Stomach smooth muscle (tissue), 2 donors: ENCODE measurements around the gene PARD3B.

Experiments
- H3K27ac ChIP-seq: one replicate; pipeline ENCODE4 v1.7.0; 2013; ENCODE audit warnings: mild to moderate bottlenecking, low read length, inconsistent platforms
- H3K27me3 ChIP-seq, 2 donors: one replicate each; pipeline ENCODE4 v1.7.0; 2013; ENCODE audit warnings: low read length in 2 of 2; ENCODE audit not compliant: insufficient read depth in 2 of 2, control insufficient read depth in 1 of 2
- H3K36me3 ChIP-seq, 2 donors: one replicate each; pipeline ENCODE4 v1.7.0; 2013; ENCODE audit warnings: low read length in 2 of 2; ENCODE audit not compliant: control insufficient read depth in 2 of 2, insufficient read depth in 2 of 2
- H3K4me1 ChIP-seq: one replicate; pipeline ENCODE4 v1.7.0; 2013; ENCODE audit warnings: low read length; ENCODE audit not compliant: control insufficient read depth, insufficient read depth
- H3K4me3 ChIP-seq, 2 donors: one replicate each; pipeline ENCODE4 v1.7.0; 2013; ENCODE audit warnings: low read length in 2 of 2
- H3K9ac ChIP-seq, 2 donors: one replicate each; pipeline ENCODE4 v1.7.0; 2013; ENCODE audit warnings: low read length in 2 of 2, mild to moderate bottlenecking in 1 of 2
- H3K9me3 ChIP-seq, 2 donors: one replicate each; pipeline ENCODE4 v1.7.0; 2013; ENCODE audit warnings: low read length in 2 of 2; ENCODE audit not compliant: control insufficient read depth in 2 of 2
- donor health status: healthy.
- donor health status: Pancreatic carcinoma.

PARD3B gene

GRCh38 chr2:205180730-205181129 is 635.5 kb downstream of the PARD3B start:
- no peak overlapping the region for H3K4me3 ChIP-seq
- no peak overlapping the region for H3K9ac ChIP-seq

GRCh38 chr2:205187731-205188130 is 642.5 kb downstream of the PARD3B start:
- Histone ChIP-seq H3K9ac (no peak overlapping the region), H3K27ac (no peak overlapping the region), H3K36me3 (peaks cover 0 to 3% of the 10 kb centered on the region in 2 donors), H3K27me3 (no peaks in the 10 kb centered on the region), H3K9me3 (no peaks in the 10 kb centered on the region), H3K4me3 (no peak overlapping the region), H3K4me1 (no peaks in the 10 kb centered on the region)

More at GRCh38 chr2:205180730-205181129, 635.5 kb downstream of the PARD3B start:
- Histone ChIP-seq H3K27me3 (no peaks in the 10 kb centered on the region), H3K4me1 (no peaks in the 10 kb centered on the region), H3K27ac (no peak overlapping the region), H3K9me3 (no peaks in the 10 kb centered on the region), H3K36me3 (no peaks in the 10 kb centered on the region)

- Histone ChIP-seq H3K27me3 (no peaks in the 10 kb centered on the region), H3K4me1 (no peaks in the 10 kb centered on the region), H3K27ac (no peak overlapping the region), H3K4me3 (no peak overlapping the region), H3K36me3 (peaks cover under 1 to 8% of the 10 kb centered on the region in 2 donors), H3K9ac (no peak overlapping the region), H3K9me3 (no peaks in the 10 kb centered on the region)
These were observed 643.2 kb downstream of the PARD3B start for GRCh38 chr2:205188239-205189138.

GRCh38 chr2:205189301-205189700 is 644.0 kb downstream of the PARD3B start:
- Histone ChIP-seq H3K9me3 (no peaks in the 10 kb centered on the region), H3K4me1 (no peaks in the 10 kb centered on the region), H3K4me3 (no peak overlapping the region), H3K9ac (no peak overlapping the region), H3K27ac (no peak overlapping the region), H3K27me3 (no peaks in the 10 kb centered on the region), H3K36me3 (peaks cover 4 to 8% of the 10 kb centered on the region in 2 donors)

- Histone ChIP-seq H3K4me1 (no peaks in the 10 kb centered on the region), H3K27me3 (no peaks in the 10 kb centered on the region), H3K36me3 (peaks cover 4 to 8% of the 10 kb centered on the region in 2 donors), H3K27ac (no peak overlapping the region), H3K9ac (no peak overlapping the region), H3K4me3 (no peak overlapping the region), H3K9me3 (no peaks in the 10 kb centered on the region)
These were observed 645.3 kb downstream of the PARD3B start for GRCh38 chr2:205190528-205190927.

GRCh38 chr2:205193125-205193835 is 648.0 kb downstream of the PARD3B start:
- Histone ChIP-seq H3K27ac (no peak overlapping the region), H3K36me3 (peaks cover 4 to 8% of the 10 kb centered on the region in 2 donors), H3K4me1 (peaks cover 4% of the 10 kb centered on the region)

GRCh38 chr2:205193836-205194228 is 648.6 kb downstream of the PARD3B start:
- Histone ChIP-seq H3K27ac (no peak overlapping the region), H3K4me3 (no peak overlapping the region), H3K9ac (no peak overlapping the region), H3K36me3 (peaks cover 4 to 8% of the 10 kb centered on the region in 2 donors), H3K4me1 (peaks cover 4% of the 10 kb centered on the region), H3K9me3 (no peaks in the 10 kb centered on the region), H3K27me3 (no peaks in the 10 kb centered on the region)

More at GRCh38 chr2:205193125-205193835, 648.0 kb downstream of the PARD3B start:
- H3K27me3 ChIP-seq: no peaks in the 10 kb centered on the region
- H3K9me3 ChIP-seq: no peaks in the 10 kb centered on the region
- H3K9ac ChIP-seq: no peak overlapping the region
- no peak overlapping the region for H3K4me3 ChIP-seq

- Histone ChIP-seq H3K27me3 (no peaks in the 10 kb centered on the region), H3K4me1 (peaks cover 4% of the 10 kb centered on the region), H3K36me3 (peaks cover 4% of the 10 kb centered on the region in 2 donors), H3K9me3 (no peaks in the 10 kb centered on the region), H3K27ac (no peak overlapping the region), H3K9ac (no peak overlapping the region), H3K4me3 (no peak overlapping the region)
These were observed 652.3 kb downstream of the PARD3B start for GRCh38 chr2:205197468-205198139.

- Histone ChIP-seq H3K27ac (no peak overlapping the region), H3K27me3 (no peaks in the 10 kb centered on the region), H3K36me3 (peaks cover 3 to 4% of the 10 kb centered on the region in 2 donors), H3K4me1 (peaks cover 4% of the 10 kb centered on the region), H3K9me3 (no peaks in the 10 kb centered on the region), H3K9ac (no peak overlapping the region), H3K4me3 (no peak overlapping the region)
These were observed 652.9 kb downstream of the PARD3B start for GRCh38 chr2:205198140-205198525.

GRCh38 chr2:205199165-205199850 is 654.0 kb downstream of the PARD3B start:
- no peaks in the 10 kb centered on the region for H3K27me3 ChIP-seq
- peaks cover 4% of the 10 kb centered on the region for H3K4me1 ChIP-seq
- H3K4me3 ChIP-seq: no peak overlapping the region
- no peak overlapping the region for H3K27ac ChIP-seq
- H3K9me3 ChIP-seq: no peaks in the 10 kb centered on the region
- H3K36me3 ChIP-seq: no peaks in the 10 kb centered on the region
- no peak overlapping the region for H3K9ac ChIP-seq
